Measurements from ENCODE around the gene CASP12. TPM values are rescaled to one million over a fixed set of nuclear protein-coding genes. Genes with fewer than 3 reads are reported as not detected.
A peak's percentile ranks its signal among the peaks of the same experiment; 100 is the strongest.
"Not testable (repeated sequence)": the region's sequence is repeated elsewhere in the genome, so short reads cannot be mapped to it uniquely, and the experiment has no call there.

Gene CASP12
- total RNA-seq = not detected
- not detected for polyA plus RNA-seq
- total RNA-seq = 0 to 0.13 (median 0) reads per million in 6 experiments

DNA sequence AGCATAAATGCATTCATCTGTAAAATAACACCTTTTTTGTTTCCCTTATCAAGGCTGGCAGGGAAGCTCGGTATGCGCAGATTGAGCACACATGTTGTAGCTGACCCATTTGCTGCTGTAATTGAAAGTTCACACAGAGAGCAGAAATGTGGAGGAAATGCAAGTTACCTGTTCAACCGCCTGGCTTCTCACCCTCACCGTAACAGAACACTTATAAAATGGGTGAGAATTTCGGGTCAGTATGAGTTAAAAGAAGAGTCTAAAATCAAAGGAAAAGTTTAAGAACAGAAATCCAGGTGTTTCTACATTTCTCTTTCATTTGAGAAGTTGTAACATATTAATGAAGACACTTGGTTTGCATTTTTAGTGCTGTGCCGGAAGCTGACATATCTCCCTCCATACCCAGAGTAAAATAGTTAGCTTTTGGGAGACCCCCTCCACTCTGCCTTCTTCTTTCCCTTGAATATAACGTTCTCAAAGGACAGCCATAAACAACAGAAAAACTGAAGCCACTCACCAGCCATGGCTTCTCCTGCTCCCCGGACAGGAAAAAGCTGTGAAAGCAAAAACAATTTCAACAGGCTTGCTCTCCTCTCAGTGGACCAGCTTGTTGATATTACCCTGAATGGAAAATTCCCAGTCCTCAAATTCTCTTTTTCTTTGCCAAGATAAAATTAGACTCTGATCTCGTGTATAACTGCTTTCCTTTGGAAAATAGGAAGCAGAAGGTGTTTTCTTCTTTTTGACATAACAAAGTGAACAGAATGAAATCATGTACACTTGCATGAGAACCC lies at the start of gene CASP12:
Gene CASP12, minus strand, starts transcription at position 570 of the 794 bp plus-strand sequence.
- peak within 1 kb of the TSS; percentile 2 to 80 (median 52) for H3K4me3 Mint-ChIP-seq
- peaks cover 16 to 34% (median 27%) of the 10 kb centered on the region in 4 donors for H3K4me1 Mint-ChIP-seq
- ATAC-seq = peak; percentile 32 to 35
- peak within 1 kb of the TSS in 9 of 10 donors; percentile 1 to 76 (median 58) for H3K27ac Mint-ChIP-seq
- POLR2A ChIA-PET = no interaction called here
- H3K36me3 Mint-ChIP-seq = peaks cover 0 to 7% (median 0%) of the 10 kb centered on the region in 3 donors
- DNase-seq = no peak
- H3K27me3 Mint-ChIP-seq = no peaks in the 10 kb centered on the region
- peaks cover 0 to 5% (median 0%) of the 10 kb centered on the region in 9 donors for H3K9me3 Mint-ChIP-seq

DNA sequence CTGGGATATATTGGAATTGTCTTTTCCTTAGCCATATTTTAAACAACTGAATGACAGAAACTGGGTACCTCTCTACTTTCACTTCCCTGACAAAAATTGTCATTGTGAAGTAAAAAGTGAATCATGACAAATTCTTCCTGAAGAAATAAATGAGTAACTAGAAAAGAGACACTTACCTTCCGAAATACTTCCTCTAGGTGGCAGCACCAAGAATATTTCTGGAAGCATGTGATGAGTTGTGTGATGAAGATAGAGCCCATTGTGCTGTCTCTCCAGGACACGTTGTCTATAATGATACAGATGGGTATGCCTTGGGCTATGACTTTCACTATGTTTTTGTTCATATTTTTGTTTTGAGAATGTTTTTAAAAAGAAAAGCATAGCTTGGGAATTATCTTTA lies 48.6 kb upstream of the CASP12 start:
- Mint-ChIP-seq H3K27me3 (no peaks in the 10 kb centered on the region), H3K4me3 (no peak overlapping the region), H3K27ac (peak overlapping the region in 4 of 10 donors; percentile 2 to 49 (median 44)), H3K9me3 (peaks cover 0 to 1% (median 0%) of the 10 kb centered on the region in 9 donors), H3K4me1 (peaks cover 13 to 28% (median 14%) of the 10 kb centered on the region in 4 donors), H3K36me3 (peaks cover 37 to 92% (median 77%) of the 10 kb centered on the region in 3 donors)
- ATAC-seq = peak; percentile 83 to 87
- DNase-seq = peak in 6 of 10 donors; percentile 9 to 58 (median 35)
- POLR2A ChIA-PET = no interaction called here

DNA sequence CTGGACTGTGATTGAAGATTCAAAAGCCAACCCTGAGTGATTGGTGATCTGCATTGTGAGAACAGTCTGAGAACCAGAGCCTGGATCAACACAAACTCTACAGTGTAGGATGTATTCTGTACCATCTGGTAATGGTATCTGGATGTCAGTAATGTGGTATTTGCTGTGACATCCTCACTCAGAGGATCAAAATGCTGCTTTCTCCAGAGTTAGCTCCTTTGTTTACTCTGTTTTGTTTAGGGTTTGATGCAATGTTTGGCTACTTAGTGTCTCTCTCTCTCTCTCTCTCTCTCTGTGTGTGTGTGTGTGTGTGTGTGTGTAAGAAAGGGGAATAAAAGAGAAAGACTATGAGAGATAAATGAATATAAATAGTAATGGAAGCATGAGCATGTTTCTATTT lies 45.8 kb upstream of the CASP12 start:
- POLR2A ChIA-PET = interaction anchor here (0.7 kb wide), 1 partner anchor 36 kb away, joined by 3 read pairs; no protein-coding TSS in a partner anchor

DNA sequence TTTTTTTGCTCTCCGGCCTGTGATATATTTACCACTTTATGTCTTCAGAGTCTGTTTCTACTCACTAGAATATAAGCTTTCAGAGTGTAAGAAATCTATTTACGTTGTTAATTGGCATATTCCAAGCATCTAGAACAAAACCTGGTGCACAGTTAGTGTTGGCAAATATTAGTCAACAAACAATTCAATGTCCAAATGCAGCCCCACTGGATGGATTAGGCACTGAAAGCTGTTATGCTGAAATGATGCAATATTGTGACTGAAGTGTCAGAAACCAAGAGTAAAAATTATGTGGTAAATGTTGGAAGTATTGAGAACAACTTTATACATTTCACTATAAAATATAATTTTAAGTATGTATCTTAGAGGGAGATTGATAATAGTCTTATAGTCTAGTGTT lies 45.3 kb upstream of the CASP12 start:
- no peak for ATAC-seq
- Mint-ChIP-seq H3K27ac (peak overlapping the region in 6 of 10 donors; percentile 0 to 74 (median 22)), H3K9me3 (peaks cover 0 to 1% (median 0%) of the 10 kb centered on the region in 9 donors), H3K4me1 (peaks cover 6 to 22% (median 14%) of the 10 kb centered on the region in 4 donors), H3K27me3 (no peaks in the 10 kb centered on the region), H3K36me3 (peaks cover 19 to 61% (median 49%) of the 10 kb centered on the region in 3 donors), H3K4me3 (no peak overlapping the region)
- POLR2A ChIA-PET = interaction anchor here (0.7 kb wide), 1 partner anchor 35 kb away, joined by 3 read pairs; no protein-coding TSS in a partner anchor
- DNase-seq = no peak

More for the DNA sequence above, 45.8 kb upstream of the CASP12 start:
- ATAC-seq (no peak), DNase-seq (no peak)
- Mint-ChIP-seq H3K27me3 (no peaks in the 10 kb centered on the region), H3K9me3 (peaks cover 0 to 1% (median 0%) of the 10 kb centered on the region in 9 donors), H3K4me1 (peaks cover 6 to 26% (median 14%) of the 10 kb centered on the region in 4 donors), H3K36me3 (peaks cover 24 to 66% (median 54%) of the 10 kb centered on the region in 3 donors), H3K4me3 (no peak overlapping the region), H3K27ac (peak overlapping the region in 7 of 10 donors; percentile 11 to 58 (median 33))

DNA sequence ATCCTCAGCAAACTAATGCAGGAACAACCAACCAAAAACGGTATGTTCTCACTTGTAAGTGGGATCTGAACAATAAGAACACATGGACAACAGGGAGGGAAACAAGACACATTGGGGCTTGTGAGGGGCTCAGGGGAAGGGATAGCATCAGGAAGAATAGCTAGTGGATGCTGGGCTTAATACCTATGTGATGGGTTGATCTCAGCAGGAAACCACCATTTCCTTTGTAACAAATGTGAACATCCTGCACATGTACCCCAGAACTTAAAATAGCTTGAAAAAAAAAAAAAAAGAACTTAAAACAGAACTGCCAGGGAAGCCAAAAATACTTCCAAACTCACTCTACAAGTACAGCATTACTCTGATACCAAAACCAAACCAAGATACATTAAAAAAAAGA lies 36.3 kb upstream of the CASP12 start:
- peaks cover 17 to 58% (median 24%) of the 10 kb centered on the region in 4 donors for H3K4me1 Mint-ChIP-seq
- ATAC-seq (peak; percentile 68 to 94), DNase-seq (peak in 3 of 10 donors; percentile 37 to 46 (median 43))
- H3K27me3 Mint-ChIP-seq = no peaks in the 10 kb centered on the region
- H3K4me3 Mint-ChIP-seq = peak overlapping the region; percentile 31 to 79 (median 74)
- peak overlapping the region in 6 of 10 donors; percentile 7 to 61 (median 48) for H3K27ac Mint-ChIP-seq
- POLR2A ChIA-PET = interaction anchor here (2.0 kb wide), 1 partner anchor 17 kb away, joined by 10 read pairs; no protein-coding TSS in a partner anchor
- H3K9me3 Mint-ChIP-seq = peaks cover 6 to 29% (median 12%) of the 10 kb centered on the region in 9 donors
- peaks cover 0 to 13% (median 13%) of the 10 kb centered on the region in 3 donors for H3K36me3 Mint-ChIP-seq

DNA sequence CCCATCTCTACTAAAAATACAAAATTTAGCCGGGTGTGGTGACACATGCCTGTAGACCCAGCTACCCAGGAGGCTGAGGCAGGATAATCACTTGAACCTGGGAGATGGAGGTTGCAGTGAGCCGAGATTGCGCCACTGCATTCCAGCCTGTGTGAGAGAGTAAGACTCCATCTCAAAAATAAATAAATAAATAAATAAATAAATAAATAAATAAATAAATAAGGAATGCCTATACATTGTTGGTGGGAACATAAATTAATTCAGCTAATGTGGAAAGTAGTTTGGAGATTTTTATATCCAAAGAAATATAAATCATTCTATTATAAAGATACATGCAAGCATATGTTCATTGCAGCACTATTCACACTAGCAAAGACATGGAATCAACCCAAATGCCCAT lies 35.8 kb upstream of the CASP12 start:
- H3K36me3 Mint-ChIP-seq = peaks cover 0 to 18% (median 17%) of the 10 kb centered on the region in 3 donors

DNA sequence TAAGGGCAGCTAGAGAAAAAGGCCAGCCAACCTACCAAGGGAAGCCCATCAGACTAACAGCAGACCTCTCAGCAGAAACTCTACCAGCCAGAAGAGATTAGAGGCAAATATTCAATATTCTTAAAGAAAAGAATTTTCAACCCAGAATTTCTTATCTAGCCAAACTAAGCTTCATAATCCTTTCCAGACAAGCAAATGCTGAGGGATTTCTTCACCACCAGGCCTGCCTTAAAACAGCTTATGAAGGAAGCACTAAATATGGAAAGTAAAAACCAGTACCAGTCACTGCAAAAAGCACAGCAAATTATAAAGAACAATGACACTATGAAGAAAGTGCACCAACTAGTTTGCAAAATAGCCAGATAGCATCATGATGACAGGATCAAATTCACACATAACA lies 30.6 kb upstream of the CASP12 start:
- Mint-ChIP-seq H3K36me3 (peaks cover 0 to 33% (median 30%) of the 10 kb centered on the region in 3 donors), H3K9me3 (peaks cover 6 to 58% (median 31%) of the 10 kb centered on the region in 9 donors), H3K27ac (no peak overlapping the region), H3K4me1 (peaks cover 4 to 29% (median 12%) of the 10 kb centered on the region in 4 donors), H3K27me3 (no peaks in the 10 kb centered on the region), H3K4me3 (no peak overlapping the region)
- DNase-seq (no peak), ATAC-seq (no peak)
- POLR2A ChIA-PET = no interaction called here

More for the DNA sequence above, 35.8 kb upstream of the CASP12 start:
- H3K9me3 Mint-ChIP-seq = peaks cover 6 to 34% (median 17%) of the 10 kb centered on the region in 9 donors
- H3K27ac Mint-ChIP-seq = peak overlapping the region in 1 of 10 donors; percentile 51
- peak overlapping the region in 9 of 10 donors; percentile 66 to 79 (median 74) for H3K4me3 Mint-ChIP-seq
- peak in 1 of 2 donors; percentile 10 for ATAC-seq
- POLR2A ChIA-PET = interaction anchor here (2.0 kb wide), 1 partner anchor 17 kb away, joined by 10 read pairs; no protein-coding TSS in a partner anchor
- DNase-seq, H3K27me3 Mint-ChIP-seq: not testable (repeated sequence)
- peaks cover 17 to 58% (median 24%) of the 10 kb centered on the region in 4 donors for H3K4me1 Mint-ChIP-seq

DNA sequence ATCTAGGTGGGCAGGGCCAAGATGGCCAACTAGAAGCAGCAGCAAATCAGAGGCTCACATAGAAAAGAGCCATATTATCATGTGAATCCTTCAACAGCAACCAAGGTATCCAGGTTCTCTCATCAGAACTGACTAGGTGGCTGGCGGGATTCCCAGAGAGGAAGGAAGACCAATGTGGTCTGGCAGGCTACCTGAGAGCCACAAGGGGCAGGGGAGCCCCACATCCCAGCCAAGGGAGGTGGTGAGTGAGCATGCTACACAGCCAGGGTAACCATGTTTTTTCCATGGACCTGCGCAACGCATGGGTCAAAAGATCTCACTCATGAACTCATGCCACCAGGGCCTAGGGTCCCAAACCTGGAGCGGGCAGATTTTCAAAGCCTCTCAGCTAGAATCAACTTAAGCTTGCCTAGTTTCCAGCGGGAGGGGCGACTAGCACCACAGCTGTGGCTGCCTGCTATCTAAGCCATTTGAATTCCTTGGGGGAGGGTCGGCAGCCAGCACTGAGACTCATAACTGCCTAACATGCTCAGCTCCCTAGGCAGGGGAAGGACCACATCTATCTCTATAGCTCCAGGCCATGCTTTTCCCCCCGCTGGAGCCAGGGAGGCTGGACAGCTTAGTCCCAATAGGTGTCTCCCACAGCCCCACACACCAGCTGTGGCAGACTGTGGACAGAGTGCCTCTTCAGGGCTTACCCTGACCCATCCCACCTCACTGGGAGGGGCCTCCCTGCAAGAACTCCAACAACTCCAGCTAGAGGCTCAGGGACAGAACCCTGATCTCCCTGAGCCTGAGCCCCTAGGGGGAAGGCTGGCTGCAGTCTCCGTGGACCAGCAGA lies 28.7 kb upstream of the CASP12 start:
- H3K36me3 Mint-ChIP-seq = peaks cover 0 to 33% (median 33%) of the 10 kb centered on the region in 3 donors
- no peak overlapping the region for H3K4me3 Mint-ChIP-seq
- POLR2A ChIA-PET = no interaction called here
- DNase-seq (no peak), ATAC-seq (no peak)
- H3K4me1 Mint-ChIP-seq = peaks cover 2 to 25% (median 16%) of the 10 kb centered on the region in 4 donors
- peaks cover 6 to 56% (median 31%) of the 10 kb centered on the region in 9 donors for H3K9me3 Mint-ChIP-seq
- peak overlapping the region in 1 of 10 donors; percentile 6 for H3K27ac Mint-ChIP-seq
- no peaks in the 10 kb centered on the region for H3K27me3 Mint-ChIP-seq

DNA sequence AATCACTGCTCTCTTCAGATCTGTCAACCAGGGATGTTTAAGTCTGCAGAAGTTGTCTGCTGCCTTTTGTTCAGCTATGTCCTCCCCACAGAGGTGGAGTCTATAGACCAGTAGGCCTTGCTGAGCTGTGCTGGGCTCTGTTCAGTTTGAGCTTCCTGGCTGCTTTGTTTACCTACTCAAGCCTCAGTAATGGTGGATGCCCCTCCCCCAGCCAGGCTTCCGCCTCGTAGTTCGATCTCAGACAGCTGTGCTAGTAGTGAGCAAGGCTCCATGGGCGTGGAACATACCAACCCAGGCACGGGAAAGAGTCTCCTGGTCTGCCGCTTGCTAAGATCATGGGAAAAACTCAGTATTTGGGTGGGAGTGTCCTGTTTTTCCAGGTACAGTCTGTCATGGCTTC lies 27.6 kb upstream of the CASP12 start:
- peaks cover 0 to 32% (median 28%) of the 10 kb centered on the region in 3 donors for H3K36me3 Mint-ChIP-seq
- no peaks in the 10 kb centered on the region for H3K27me3 Mint-ChIP-seq
- H3K4me1 Mint-ChIP-seq = peaks cover 2 to 21% (median 17%) of the 10 kb centered on the region in 4 donors
- H3K9me3 Mint-ChIP-seq = peaks cover 6 to 49% (median 31%) of the 10 kb centered on the region in 9 donors
- POLR2A ChIA-PET = no interaction called here
- no peak overlapping the region for H3K4me3 Mint-ChIP-seq
- DNase-seq (no peak), ATAC-seq (no peak)
- H3K27ac Mint-ChIP-seq = no peak overlapping the region

DNA sequence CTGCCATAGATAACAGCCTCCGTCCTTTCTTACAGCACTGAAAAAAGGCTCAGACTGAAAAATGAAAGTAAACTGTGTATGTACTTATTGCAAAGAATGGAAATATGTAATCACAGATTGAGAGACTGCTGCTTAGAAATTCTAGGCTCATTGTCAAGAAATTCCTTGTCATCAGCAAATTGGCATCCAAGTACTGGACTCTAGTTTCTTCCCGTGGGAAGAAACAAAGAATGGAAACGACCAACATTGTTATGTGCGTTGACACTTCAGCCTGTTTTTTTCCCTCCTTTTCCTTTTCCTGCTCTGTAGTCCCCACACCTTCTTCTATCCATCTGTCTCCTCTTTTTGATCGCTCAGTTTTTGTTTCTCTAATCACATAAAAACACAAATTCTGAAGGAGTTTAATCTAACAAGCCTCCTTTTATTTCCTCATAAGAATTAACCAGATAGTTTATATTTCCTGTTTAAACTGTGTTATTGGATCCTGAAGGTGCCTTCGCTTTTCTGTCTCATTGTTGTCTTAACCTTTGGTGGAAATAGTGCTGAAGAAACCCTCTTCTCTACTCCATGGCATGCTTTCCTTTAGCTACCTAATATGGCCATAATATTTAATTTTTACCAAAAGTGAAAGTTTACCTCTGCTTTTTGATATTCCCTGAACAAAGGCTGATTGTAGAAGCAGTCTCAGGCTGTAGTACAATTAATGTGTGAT lies 20.0 kb upstream of the CASP12 start:
- H3K36me3 Mint-ChIP-seq = peaks cover 0 to 8% (median 0%) of the 10 kb centered on the region in 3 donors
- H3K4me1 Mint-ChIP-seq = peaks cover 32 to 71% (median 56%) of the 10 kb centered on the region in 4 donors
- DNase-seq (peak in 2 of 10 donors; percentile 35 to 43), ATAC-seq (peak; percentile 78 to 83)
- no peaks in the 10 kb centered on the region for H3K27me3 Mint-ChIP-seq
- POLR2A ChIA-PET = interaction anchor here (0.5 to 4.0 kb wide), 2 partner anchors 16 to 117 kb away, joined by 4 to 10 read pairs; partner anchors contain the start of gene CASP1
- H3K9me3 Mint-ChIP-seq = peaks cover 0 to 12% (median 4%) of the 10 kb centered on the region in 9 donors
- peak overlapping the region; percentile 82 to 98 (median 94) for H3K4me3 Mint-ChIP-seq
- H3K27ac Mint-ChIP-seq = peak overlapping the region; percentile 85 to 97 (median 93)
